Esophagus muscularis mucosa (tissue), 4 donors: Measurements from ENCODE around the gene JAKMIP3. TPM values are rescaled to one million over a fixed set of nuclear protein-coding genes. Genes with fewer than 3 reads are reported as not detected.

Source experiments
- DNase-seq: peaks from one replicate; pipeline ENCODE4 v3.0.0-alpha.2; 2017; ENCODE audit errors: extremely low spot score
- H3K27ac ChIP-seq, 4 donors: fragments of 200-600 bp; sonication (generic); replicated peaks in 1 of 4; 1 replicate in 3 of 4; 2 replicates in 1 of 4; pipeline ENCODE4 v1.5.1; 2016 to 2019; ENCODE audit warnings: mild to moderate bottlenecking in 1 of 4
- H3K27me3 ChIP-seq, 4 donors: fragments of 200-600 bp; sonication (generic); one replicate each; pipeline versions ENCODE4 v1.5.1 to v1.6.0; 2016 to 2019
- H3K36me3 ChIP-seq, 4 donors: fragments of 200-600 bp; sonication (generic); one replicate each; pipeline ENCODE4 v1.5.1; 2016 to 2019
- H3K4me1 ChIP-seq, 4 donors: fragments of 200-600 bp; sonication (generic); one replicate each; pipeline ENCODE4 v1.5.1; 2016 to 2019
- H3K4me3 ChIP-seq, 4 donors: fragments of 200-600 bp; sonication (generic); 1 replicate in 2 of 4; 2 replicates in 2 of 4; pipeline ENCODE4 v1.5.1; 2016 to 2019; ENCODE audit warnings: mild to moderate bottlenecking in 4 of 4, moderate library complexity in 1 of 4
- H3K9me3 ChIP-seq, 4 donors: fragments of 200-600 bp; sonication (generic); 1 replicate in 3 of 4; 2 replicates in 1 of 4; pipeline ENCODE4 v1.5.1; 2016 to 2019
- CTCF ChIP-seq, 3 experiments: fragments of 200-600 bp in 2 of 3; fragments of 450-650 bp in 1 of 3; sonication (generic) in 2 of 3; IDR thresholded peaks; one replicate each; pipeline ENCODE4 v1.5.1; 2017 to 2019; ENCODE audit warnings: antibody characterized with exemption in 3 of 3, mild to moderate bottlenecking in 2 of 3, moderate library complexity in 1 of 3
- EP300 ChIP-seq: sonication (generic); formaldehyde crosslinking; IDR thresholded peaks from one replicate; pipeline ENCODE4 v1.6.1; 2017; ENCODE audit warnings: antibody characterized with exemption
- POLR2A ChIP-seq: fragments of 450-650 bp; IDR thresholded peaks from one replicate; pipeline ENCODE4 v1.6.1; 2017; ENCODE audit warnings: antibody characterized with exemption, moderate library complexity, mild to moderate bottlenecking, low read depth
- POLR2AphosphoS5 ChIP-seq, 2 donors: sonication (generic); formaldehyde crosslinking; IDR thresholded peaks; one replicate each; pipeline ENCODE4 v1.6.1; 2017; ENCODE audit warnings: antibody characterized with exemption in 2 of 2
- WGBS: methylation state at CpG from one replicate; pipeline ENCODE4 v1.1.5; 2018; 5-methylcytosine and 5-hydroxymethylcytosine counted together
- intact Hi-C: fragments of 100-400 bp; cut with DNase I; formaldehyde crosslinking; loops from one replicate; pipeline ENCODE4 v1.15.1; 2023
- total RNA-seq, 4 donors: library from RNA; depleted of rRNA; stranded (reverse); fragments of >200 nt; gene quantifications; one replicate each; pipeline versions ENCODE4 v1.1.0 to v1.2.1, GENCODE V29; 2016

The JAKMIP3 gene
- total RNA-seq, 4 donors from 2014 or later, result 0.66 to 1.6 (median 0.97) TPM

- H3K4me1 ChIP-seq, result peaks cover 7 to 25% (median 21%) of the 10 kb centered on the region in 4 donors
- peaks cover 0 to 75% (median 0%) of the 10 kb centered on the region in 4 donors for H3K27me3 ChIP-seq
- H3K36me3 ChIP-seq, result no peaks in the 10 kb centered on the region
- TF ChIP-seq POLR2A, result no peak
- TF ChIP-seq POLR2AphosphoS5 (IDR thresholded peaks at IDR 0.05), result no peak
- no peak for TF ChIP-seq EP300
- TF ChIP-seq CTCF (IDR thresholded peaks at IDR 0.05), result no peak
- H3K9me3 ChIP-seq, result no peaks in the 10 kb centered on the region
- 88% methylated on average over 5 of the region's 5 CpGs for WGBS
- intact Hi-C loops, result no loop called here
- H3K27ac ChIP-seq, result no peak overlapping the region
- no peak overlapping the region for H3K4me3 ChIP-seq
- no peak for DNase-seq
Observed at GRCh38 chr10:132033632-132034031, 32.1 kb upstream of the JAKMIP3 start.

- intact Hi-C loops, result loop anchor here (5.0 kb wide), 1 partner anchor 107 kb away; no protein-coding TSS in a partner anchor
- TF ChIP-seq POLR2A, result no peak
- no peak for TF ChIP-seq EP300
- no peak for TF ChIP-seq POLR2AphosphoS5 (IDR thresholded peaks at IDR 0.05)
- no peak for TF ChIP-seq CTCF (IDR thresholded peaks at IDR 0.05)
- WGBS, result 95% methylated on average over 7 of the region's 8 CpGs
- Histone ChIP-seq H3K27ac (no peak overlapping the region), H3K36me3 (no peaks in the 10 kb centered on the region), H3K9me3 (no peaks in the 10 kb centered on the region), H3K4me1 (peaks cover 7 to 25% (median 21%) of the 10 kb centered on the region in 4 donors), H3K4me3 (peak overlapping the region in 1 of 4 donors; percentile 64), H3K27me3 (peaks cover 0 to 64% (median 0%) of the 10 kb centered on the region in 4 donors)
- DNase-seq, result no peak
Observed at GRCh38 chr10:132035476-132035875, 30.3 kb upstream of the JAKMIP3 start.

- TF ChIP-seq CTCF (IDR thresholded peaks at IDR 0.05), result no peak
- no peak for TF ChIP-seq EP300
- no peak for TF ChIP-seq POLR2A
- TF ChIP-seq POLR2AphosphoS5 (IDR thresholded peaks at IDR 0.05), result no peak
- intact Hi-C loops, result loop anchor here (5.0 kb wide), 1 partner anchor 106 kb away; no protein-coding TSS in a partner anchor
- DNase-seq, result no peak
- peak overlapping the region; percentile 58 to 65 (median 62) for H3K4me3 ChIP-seq
- no peaks in the 10 kb centered on the region for H3K9me3 ChIP-seq
- no peaks in the 10 kb centered on the region for H3K36me3 ChIP-seq
- peak overlapping the region; percentile 20 to 70 (median 48) for H3K27ac ChIP-seq
- H3K4me1 ChIP-seq, result peaks cover 7 to 25% (median 21%) of the 10 kb centered on the region in 4 donors
- peaks cover 0 to 58% (median 0%) of the 10 kb centered on the region in 4 donors for H3K27me3 ChIP-seq
- 1% methylated on average over 14 of the region's 100 CpGs for WGBS
Observed at GRCh38 chr10:132036153-132036886, 29.4 kb upstream of the JAKMIP3 start.

- WGBS, result 11% methylated on average over 20 of the region's 44 CpGs
- Histone ChIP-seq H3K27me3 (peaks cover 0 to 50% (median 0%) of the 10 kb centered on the region in 4 donors), H3K36me3 (no peaks in the 10 kb centered on the region), H3K9me3 (no peaks in the 10 kb centered on the region), H3K4me3 (peak overlapping the region; percentile 58 to 65 (median 62)), H3K4me1 (peaks cover 7 to 25% (median 21%) of the 10 kb centered on the region in 4 donors), H3K27ac (peak overlapping the region in 3 of 4 donors; percentile 13 to 70 (median 66))
- no peak for DNase-seq
- no peak for TF ChIP-seq POLR2A
- TF ChIP-seq EP300, result no peak
- no peak for TF ChIP-seq POLR2AphosphoS5 (IDR thresholded peaks at IDR 0.05)
- TF ChIP-seq CTCF (IDR thresholded peaks at IDR 0.05), result peak in 1 of 3 experiments; percentile 14
- intact Hi-C loops, result loop anchor here (5.0 kb wide), 1 partner anchor 105 kb away; no protein-coding TSS in a partner anchor
Observed at GRCh38 chr10:132036887-132037675, 28.7 kb upstream of the JAKMIP3 start.
